Measurements from ENCODE around the gene DFFA. TPM values are rescaled to one million over a fixed set of nuclear protein-coding genes. Genes with fewer than 3 reads are reported as not detected.

Gene DFFA
- total RNA-seq, 4 donors from 2014 or later: 7.5 to 31.6 (median 17.1) TPM

GRCh38 chr1:10520497-10520896, 48.2 kb upstream of the DFFA start:
- in situ Hi-C loops (cut with MboI; ENCODE audit: low pct_ligation_motif_present in 1 of 4, low pct_unique_long_range_greater_than_20kb in 1 of 4, low sequenced_read_pairs in 3 of 4): loop anchor here in 2 of 4 donors (25.0 kb wide), 1 partner anchor 342 kb away; no protein-coding TSS in a partner anchor
- WGBS, 2 donors (ENCODE audit: low coverage in 1 of 2): 94 to 97% methylated on average over 5 to 6 of the region's 6 CpGs
- intact Hi-C loops (cut with DNase I; ENCODE audit: low total_unique reads): no loop called here

GRCh38 chr1:10519016-10519417, 46.7 kb upstream of the DFFA start:
- Histone ChIP-seq H3K36me3 (no peaks in the 10 kb centered on the region), H3K27me3 (no peaks in the 10 kb centered on the region), H3K9me3 (no peaks in the 10 kb centered on the region), H3K27ac (peak overlapping the region in 1 of 4 donors; percentile 1), H3K4me1 (peaks cover 0 to 32% (median 7%) of the 10 kb centered on the region in 4 donors), H3K4me3 (no peak overlapping the region)
- in situ Hi-C loops (cut with MboI; ENCODE audit: low pct_ligation_motif_present in 1 of 4, low pct_unique_long_range_greater_than_20kb in 1 of 4, low sequenced_read_pairs in 3 of 4) (loop anchor here in 3 of 4 donors (10.0 to 25.0 kb wide), 2 partner anchors 343 to 416 kb away; no protein-coding TSS in a partner anchor), intact Hi-C loops (cut with DNase I; ENCODE audit: low total_unique reads) (no loop called here)
- 39 to 67% methylated on average over 2 to 7 of the region's 7 CpGs for WGBS, 2 donors (ENCODE audit: low coverage in 1 of 2)
- DNase-seq: no peak
- TF ChIP-seq POLR2A (IDR thresholded peaks at IDR 0.05) (no peak), CTCF (IDR thresholded peaks at IDR 0.05) (peak in 1 of 5 experiments; percentile 10), POLR2AphosphoS5 (IDR thresholded peaks at IDR 0.05) (no peak), EP300 (IDR thresholded peaks at IDR 0.05; ENCODE audit: low read depth) (no peak)

More at GRCh38 chr1:10520497-10520896, 48.2 kb upstream of the DFFA start:
- TF ChIP-seq CTCF (IDR thresholded peaks at IDR 0.05): no peak
- TF ChIP-seq POLR2AphosphoS5 (IDR thresholded peaks at IDR 0.05): no peak
- TF ChIP-seq POLR2A (IDR thresholded peaks at IDR 0.05): no peak
- no peak for TF ChIP-seq EP300 (IDR thresholded peaks at IDR 0.05; ENCODE audit: low read depth)
- H3K27ac ChIP-seq: no peak overlapping the region
- no peaks in the 10 kb centered on the region for H3K36me3 ChIP-seq
- H3K9me3 ChIP-seq: no peaks in the 10 kb centered on the region
- no peaks in the 10 kb centered on the region for H3K27me3 ChIP-seq
- peaks cover 0 to 21% (median 7%) of the 10 kb centered on the region in 4 donors for H3K4me1 ChIP-seq
- no peak for DNase-seq
- H3K4me3 ChIP-seq: no peak overlapping the region

- TF ChIP-seq CTCF (IDR thresholded peaks at IDR 0.05) (no peak), POLR2A (IDR thresholded peaks at IDR 0.05) (no peak), POLR2AphosphoS5 (IDR thresholded peaks at IDR 0.05) (no peak), EP300 (IDR thresholded peaks at IDR 0.05; ENCODE audit: low read depth) (no peak)
- Histone ChIP-seq H3K4me1 (peaks cover 0 to 33% (median 7%) of the 10 kb centered on the region in 4 donors), H3K27me3 (no peaks in the 10 kb centered on the region), H3K36me3 (no peaks in the 10 kb centered on the region), H3K27ac (no peak overlapping the region), H3K9me3 (no peaks in the 10 kb centered on the region), H3K4me3 (no peak overlapping the region)
- in situ Hi-C loops (cut with MboI; ENCODE audit: low pct_ligation_motif_present in 1 of 4, low pct_unique_long_range_greater_than_20kb in 1 of 4, low sequenced_read_pairs in 3 of 4) (loop anchor here in 3 of 4 donors (10.0 to 25.0 kb wide), 2 partner anchors 345 to 417 kb away; no protein-coding TSS in a partner anchor), intact Hi-C loops (cut with DNase I; ENCODE audit: low total_unique reads) (no loop called here)
- WGBS, 2 donors (ENCODE audit: low coverage in 1 of 2): 93 to 94% methylated on average over 2 of the region's 2 CpGs
- DNase-seq: no peak
Measured at GRCh38 chr1:10517677-10517982, 45.3 kb upstream of the DFFA start.

GRCh38 chr1:10516925-10517676, 44.8 kb upstream of the DFFA start:
- Histone ChIP-seq H3K4me3 (no peak overlapping the region), H3K27ac (no peak overlapping the region), H3K27me3 (no peaks in the 10 kb centered on the region), H3K4me1 (peaks cover 0 to 36% (median 7%) of the 10 kb centered on the region in 4 donors), H3K36me3 (no peaks in the 10 kb centered on the region), H3K9me3 (no peaks in the 10 kb centered on the region)
- TF ChIP-seq POLR2AphosphoS5 (IDR thresholded peaks at IDR 0.05): no peak
- no peak for TF ChIP-seq CTCF (IDR thresholded peaks at IDR 0.05)
- TF ChIP-seq POLR2A (IDR thresholded peaks at IDR 0.05): no peak
- TF ChIP-seq EP300 (IDR thresholded peaks at IDR 0.05; ENCODE audit: low read depth): no peak
- WGBS, 2 donors (ENCODE audit: low coverage in 1 of 2): 78 to 100% methylated on average over 1 to 8 of the region's 8 CpGs
- DNase-seq: no peak
- intact Hi-C loops (cut with DNase I; ENCODE audit: low total_unique reads): no loop called here
- in situ Hi-C loops (cut with MboI; ENCODE audit: low pct_ligation_motif_present in 1 of 4, low pct_unique_long_range_greater_than_20kb in 1 of 4, low sequenced_read_pairs in 3 of 4): loop anchor here in 3 of 4 donors (10.0 to 25.0 kb wide), 2 partner anchors 345 to 418 kb away; no protein-coding TSS in a partner anchor
